HG03457 (cell line): Measurements from ENCODE around the gene KCNQ1.

ENCODE experiments used
- ATAC-seq: cut with Tn5 transposase; IDR thresholded peaks from one replicate; pipeline ENCODE4 v1.9.1; 2021; ENCODE audit warnings: moderate number of reproducible peaks; ENCODE audit not compliant: unreplicated experiment

The KCNQ1 gene

GRCh38 chr11:2661173-2662023 is 216.6 kb downstream of the KCNQ1 start:
- ATAC-seq = no peak

- no peak for ATAC-seq
These were observed 217.2 kb downstream of the KCNQ1 start for GRCh38 chr11:2662024-2662312.

DNA sequence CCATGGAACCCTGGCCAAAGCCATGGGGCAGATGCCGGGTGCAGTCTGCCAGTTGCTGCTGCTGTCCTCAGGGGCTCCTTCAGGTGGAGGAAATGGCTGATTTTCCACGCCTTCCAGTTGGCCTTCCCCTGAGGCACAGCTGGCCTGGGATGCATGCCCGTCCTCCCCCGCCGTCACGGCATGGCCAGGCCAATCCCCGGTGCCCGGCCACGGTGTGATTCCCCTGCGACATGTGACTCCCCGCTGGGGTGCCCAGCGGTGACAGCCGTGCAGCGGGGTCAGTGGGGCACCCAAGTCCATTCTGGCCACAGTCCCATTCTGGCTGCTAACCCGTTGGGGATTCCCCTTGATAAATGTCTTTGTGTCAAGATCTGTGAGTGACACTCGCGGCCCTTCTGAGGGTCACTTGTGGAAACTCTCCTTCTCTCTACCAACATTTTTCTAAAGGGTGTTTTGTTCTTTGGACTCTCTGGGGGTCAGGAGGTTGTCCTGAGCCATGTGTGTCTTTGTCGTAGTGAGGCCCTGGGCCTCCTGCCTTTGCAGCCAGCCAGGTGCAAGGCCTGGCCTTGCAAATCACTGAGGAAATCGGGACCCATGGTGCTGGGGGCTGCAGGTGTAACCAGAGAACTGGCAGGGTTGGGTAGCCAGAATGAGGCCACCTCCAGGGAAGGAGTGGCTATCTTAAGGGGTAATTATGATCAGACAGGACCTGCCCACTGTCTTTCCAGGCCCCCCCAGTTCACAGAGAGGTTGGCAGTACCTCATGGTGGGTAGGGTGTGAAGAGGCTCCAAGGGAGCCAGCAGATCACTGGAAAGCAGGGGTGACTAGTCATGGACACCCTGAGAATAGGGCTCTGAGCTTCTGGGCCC is 217.9 kb downstream of the KCNQ1 start:
- no peak for ATAC-seq

- no peak for ATAC-seq
These were observed 218.7 kb downstream of the KCNQ1 start for GRCh38 chr11:2663506-2663905.

DNA sequence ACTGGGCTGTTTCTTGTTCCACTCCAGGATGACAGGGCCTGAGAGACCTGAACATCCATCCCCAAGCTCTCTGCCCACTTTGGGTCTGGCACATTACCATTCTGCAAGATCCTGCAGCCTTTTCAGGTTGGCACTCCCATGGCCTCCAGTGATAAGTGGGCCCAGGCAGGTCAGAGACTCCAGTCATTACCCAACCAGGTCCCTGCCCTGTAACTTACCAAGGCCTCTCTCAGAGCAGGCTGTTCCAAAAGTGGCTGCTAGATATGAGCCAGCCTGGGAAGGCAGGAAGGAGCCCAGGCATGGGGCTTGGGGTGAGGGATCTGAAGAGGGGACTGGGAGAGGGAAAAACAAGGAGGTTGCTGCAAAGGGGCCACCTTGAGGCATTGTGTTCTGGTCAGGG is 219.1 kb downstream of the KCNQ1 start:
- ATAC-seq = no peak

- no peak for ATAC-seq
These were observed 219.6 kb downstream of the KCNQ1 start for GRCh38 chr11:2664376-2664775.

- no peak for ATAC-seq
These were observed 220.2 kb downstream of the KCNQ1 start for GRCh38 chr11:2664791-2665525.

DNA sequence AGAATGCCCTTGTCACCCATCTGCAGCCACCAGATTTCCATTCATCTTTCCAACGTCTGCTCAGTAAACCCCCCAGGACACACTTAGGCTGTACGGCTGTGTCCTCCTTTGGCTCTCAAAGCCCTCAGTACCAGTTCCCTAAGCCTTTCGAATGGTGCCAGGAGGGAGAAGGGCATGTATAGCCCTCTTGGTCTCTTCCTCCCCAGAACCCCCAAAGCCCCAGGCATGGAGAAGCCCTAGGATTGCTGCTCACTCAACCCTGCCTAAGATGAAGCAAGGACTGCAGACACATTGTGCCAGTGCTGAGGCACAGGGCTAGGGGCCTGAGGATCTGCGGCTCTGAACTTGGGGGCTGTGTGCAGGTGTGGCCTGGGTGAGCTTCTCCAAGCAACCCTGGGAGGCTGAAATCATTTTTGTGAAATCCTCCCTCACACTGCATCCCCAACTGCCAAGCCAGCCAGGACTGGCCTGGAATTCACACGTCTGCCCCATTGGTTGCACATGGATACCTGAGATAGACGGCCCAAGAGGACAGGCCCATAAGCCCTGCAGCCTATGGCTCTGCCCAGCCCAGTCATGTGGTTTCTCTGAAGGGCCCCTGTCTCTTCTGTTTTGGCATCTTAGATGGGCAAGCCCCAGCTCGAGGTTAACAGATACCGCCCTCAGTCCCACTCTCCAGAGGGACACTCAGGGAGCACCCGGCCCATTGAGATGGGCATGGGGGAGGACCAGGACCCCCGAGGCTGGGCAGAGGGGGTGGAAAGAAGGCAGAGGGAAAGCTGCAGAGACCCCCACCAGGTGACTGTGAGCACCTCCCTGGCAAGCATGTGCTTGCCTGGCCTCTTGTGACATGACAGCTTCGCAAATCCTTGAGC is 221.0 kb downstream of the KCNQ1 start:
- ATAC-seq = no peak

DNA sequence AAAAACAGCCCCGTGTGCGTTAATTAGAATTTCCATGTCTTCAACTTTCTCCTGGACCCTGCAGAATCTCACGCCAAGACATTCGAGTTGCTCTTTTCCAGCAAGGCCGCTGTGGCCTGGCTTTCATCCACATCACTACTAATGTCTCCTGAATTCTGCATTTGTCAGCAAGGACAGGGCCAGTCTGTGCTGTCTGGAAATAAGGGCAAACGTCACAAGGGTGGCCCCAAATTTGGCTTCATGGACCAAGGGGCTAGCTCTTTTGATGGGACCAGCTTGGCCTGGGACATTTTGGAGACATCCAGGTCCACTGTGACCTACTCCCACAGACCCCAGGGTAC is 221.6 kb downstream of the KCNQ1 start:
- no peak for ATAC-seq

- no peak for ATAC-seq
These were observed 222.2 kb downstream of the KCNQ1 start for GRCh38 chr11:2666828-2667570.

DNA sequence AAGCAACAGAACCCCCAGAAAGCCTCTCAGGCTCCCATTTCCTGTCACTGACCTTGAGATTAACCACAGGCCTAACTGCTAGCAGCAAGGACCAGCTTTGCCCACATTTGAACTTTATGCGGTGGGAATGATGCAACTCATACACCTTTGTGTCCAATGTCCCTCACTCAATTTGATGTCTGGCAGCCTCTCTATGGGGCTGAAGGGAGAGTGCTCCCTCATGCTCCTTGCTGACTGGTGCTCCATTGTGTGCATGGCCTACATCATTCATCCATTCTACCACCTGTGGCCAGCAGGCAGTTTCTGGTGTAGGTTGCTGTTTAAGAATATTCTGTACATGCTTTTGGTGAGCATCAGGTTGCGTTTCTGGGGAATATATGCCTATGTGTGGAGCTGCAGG is 223.1 kb downstream of the KCNQ1 start:
- no peak for ATAC-seq

DNA sequence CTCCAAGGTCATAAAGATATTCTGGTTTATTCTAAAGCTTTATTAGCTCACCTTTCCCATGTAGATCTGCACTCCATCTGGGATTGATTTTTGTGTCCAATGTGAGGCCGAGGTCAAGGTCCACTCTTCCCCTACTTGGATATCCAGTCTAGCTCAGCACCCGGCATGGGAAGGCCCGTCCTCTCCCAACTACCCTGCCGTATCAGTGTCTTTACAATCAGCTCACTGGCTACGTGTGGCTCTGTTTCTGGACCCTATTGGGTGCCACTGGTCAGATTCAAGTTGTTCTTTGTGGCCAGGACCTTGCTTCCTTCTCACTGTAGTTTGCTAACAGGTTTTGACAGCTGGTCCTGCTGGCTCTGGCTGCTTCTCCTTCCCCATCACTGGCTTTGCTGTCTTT is 224.1 kb downstream of the KCNQ1 start:
- no peak for ATAC-seq

GRCh38 chr11:2669634-2670469 is 225.0 kb downstream of the KCNQ1 start:
- no peak for ATAC-seq

GRCh38 chr11:2670541-2671100 is 225.8 kb downstream of the KCNQ1 start:
- no peak for ATAC-seq

DNA sequence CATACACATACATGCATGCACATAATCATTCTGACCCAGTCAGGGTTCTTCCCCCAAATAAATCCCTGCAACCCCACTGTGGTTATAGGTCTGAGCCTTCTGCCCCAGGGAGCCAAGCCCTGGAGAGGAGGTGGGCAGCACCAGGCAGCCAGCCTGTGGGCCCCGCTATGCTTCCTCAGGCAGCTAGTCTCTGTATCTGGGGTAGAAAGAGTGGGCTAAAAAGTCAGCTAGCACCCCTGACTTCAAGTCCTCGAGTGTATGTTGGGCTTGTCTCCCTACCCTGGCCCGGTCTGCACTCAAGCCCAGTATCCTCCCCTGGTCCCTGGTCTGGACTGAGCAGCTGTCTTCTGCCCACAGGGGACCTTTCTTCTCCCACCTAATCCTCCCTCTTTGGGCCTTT is 226.9 kb downstream of the KCNQ1 start:
- ATAC-seq = no peak

DNA sequence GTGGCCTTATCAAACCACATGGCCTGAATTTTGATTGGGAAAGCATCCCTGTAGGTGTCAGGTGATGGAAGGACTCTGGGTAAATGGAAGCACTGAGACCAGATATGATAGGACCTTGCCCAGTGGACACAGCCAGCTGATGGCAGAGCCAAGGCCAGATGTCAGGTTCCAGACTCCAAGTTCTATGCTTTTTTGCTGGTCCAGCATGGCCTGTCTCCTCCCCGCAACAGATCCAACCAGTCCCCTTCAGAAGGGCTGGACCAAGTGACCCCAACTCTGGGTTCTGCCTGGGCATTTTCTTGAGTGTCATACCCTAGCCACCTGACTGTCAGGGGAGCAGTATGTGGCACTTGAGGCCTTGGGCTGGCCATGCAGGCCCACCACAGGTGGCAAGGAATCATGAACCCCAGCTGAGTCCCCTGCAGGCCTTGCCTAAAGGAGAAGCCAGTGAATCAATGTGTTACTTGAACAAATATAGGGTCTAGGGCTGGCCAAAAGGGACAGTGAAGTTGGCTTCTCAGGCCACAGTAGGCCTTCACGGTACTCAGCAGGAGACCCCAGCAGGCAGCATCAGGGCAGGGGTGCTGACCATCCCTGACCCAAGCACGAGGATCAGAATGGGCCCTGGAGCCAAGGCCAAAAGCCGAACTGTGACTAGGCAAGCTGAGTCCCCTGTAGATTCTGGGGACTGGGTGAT is 227.9 kb downstream of the KCNQ1 start:
- no peak for ATAC-seq

DNA sequence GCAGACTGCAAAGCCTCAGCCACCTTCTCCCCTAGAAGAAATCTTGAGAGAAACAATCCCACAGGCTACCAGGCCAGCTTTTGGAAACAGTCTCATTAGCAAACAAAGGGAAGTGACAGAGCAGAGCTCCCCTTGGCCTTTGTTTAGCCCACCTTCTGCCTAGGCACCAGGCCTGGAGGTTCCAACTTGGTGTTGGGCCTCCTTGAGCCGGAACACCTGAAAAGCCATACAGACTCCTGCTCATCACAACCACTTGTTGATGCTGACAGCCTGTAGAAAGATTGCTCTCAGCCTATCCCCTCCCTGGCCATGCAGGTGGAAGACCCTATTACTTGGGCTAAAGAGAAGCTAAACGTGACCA is 228.4 kb downstream of the KCNQ1 start:
- no peak for ATAC-seq

- ATAC-seq = no peak
These were observed 229.2 kb downstream of the KCNQ1 start for GRCh38 chr11:2673871-2674471.
